Epithelial cell of esophagus (primary cell): ENCODE data around the gene AGBL1.

Experiments used
- DNase-seq: peaks from one replicate; pipeline ENCODE4 v3.0.0; 2010; ENCODE audit warnings: low read depth
- H3K4me3 ChIP-seq: 2 replicates; pipeline ENCODE4 v1.5.1; 2011; ENCODE audit warnings: mild to moderate bottlenecking, low read length, control low read depth
- TF ChIP-seq, protein P1 (sequence below): IDR thresholded peaks from 2 replicates; pipeline ENCODE4 v1.5.1; 2011; ENCODE audit warnings: low read depth, mild to moderate bottlenecking, low read length, control low read depth, inconsistent platforms; ENCODE audit not compliant: insufficient read depth; ENCODE audit errors: missing control alignments

The AGBL1 gene

DNA sequence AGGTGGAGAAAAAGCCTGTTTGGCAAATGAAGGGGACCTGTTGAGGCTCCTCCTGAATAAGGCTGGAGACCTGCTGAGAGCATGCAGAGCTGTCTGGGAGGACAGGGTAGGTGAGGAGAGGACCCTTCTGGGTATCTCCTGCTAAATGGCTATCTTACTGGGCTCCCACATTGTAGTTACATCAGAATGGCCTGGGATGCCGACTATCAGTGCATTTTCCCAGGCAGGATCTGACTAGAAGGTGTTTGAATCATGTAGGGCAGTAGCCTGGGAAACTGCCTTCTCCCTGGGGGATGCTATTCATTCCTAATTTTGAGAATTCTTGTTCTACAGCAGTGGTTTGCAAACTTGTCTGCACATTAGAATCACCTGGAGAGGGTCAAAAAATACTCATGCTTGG is 631 bp downstream of the AGBL1 start:
- no peak for DNase-seq
- H3K4me3 ChIP-seq: no peak overlapping the region
- TF ChIP-seq, protein P1, sequence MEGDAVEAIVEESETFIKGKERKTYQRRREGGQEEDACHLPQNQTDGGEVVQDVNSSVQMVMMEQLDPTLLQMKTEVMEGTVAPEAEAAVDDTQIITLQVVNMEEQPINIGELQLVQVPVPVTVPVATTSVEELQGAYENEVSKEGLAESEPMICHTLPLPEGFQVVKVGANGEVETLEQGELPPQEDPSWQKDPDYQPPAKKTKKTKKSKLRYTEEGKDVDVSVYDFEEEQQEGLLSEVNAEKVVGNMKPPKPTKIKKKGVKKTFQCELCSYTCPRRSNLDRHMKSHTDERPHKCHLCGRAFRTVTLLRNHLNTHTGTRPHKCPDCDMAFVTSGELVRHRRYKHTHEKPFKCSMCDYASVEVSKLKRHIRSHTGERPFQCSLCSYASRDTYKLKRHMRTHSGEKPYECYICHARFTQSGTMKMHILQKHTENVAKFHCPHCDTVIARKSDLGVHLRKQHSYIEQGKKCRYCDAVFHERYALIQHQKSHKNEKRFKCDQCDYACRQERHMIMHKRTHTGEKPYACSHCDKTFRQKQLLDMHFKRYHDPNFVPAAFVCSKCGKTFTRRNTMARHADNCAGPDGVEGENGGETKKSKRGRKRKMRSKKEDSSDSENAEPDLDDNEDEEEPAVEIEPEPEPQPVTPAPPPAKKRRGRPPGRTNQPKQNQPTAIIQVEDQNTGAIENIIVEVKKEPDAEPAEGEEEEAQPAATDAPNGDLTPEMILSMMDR: no peak

DNA sequence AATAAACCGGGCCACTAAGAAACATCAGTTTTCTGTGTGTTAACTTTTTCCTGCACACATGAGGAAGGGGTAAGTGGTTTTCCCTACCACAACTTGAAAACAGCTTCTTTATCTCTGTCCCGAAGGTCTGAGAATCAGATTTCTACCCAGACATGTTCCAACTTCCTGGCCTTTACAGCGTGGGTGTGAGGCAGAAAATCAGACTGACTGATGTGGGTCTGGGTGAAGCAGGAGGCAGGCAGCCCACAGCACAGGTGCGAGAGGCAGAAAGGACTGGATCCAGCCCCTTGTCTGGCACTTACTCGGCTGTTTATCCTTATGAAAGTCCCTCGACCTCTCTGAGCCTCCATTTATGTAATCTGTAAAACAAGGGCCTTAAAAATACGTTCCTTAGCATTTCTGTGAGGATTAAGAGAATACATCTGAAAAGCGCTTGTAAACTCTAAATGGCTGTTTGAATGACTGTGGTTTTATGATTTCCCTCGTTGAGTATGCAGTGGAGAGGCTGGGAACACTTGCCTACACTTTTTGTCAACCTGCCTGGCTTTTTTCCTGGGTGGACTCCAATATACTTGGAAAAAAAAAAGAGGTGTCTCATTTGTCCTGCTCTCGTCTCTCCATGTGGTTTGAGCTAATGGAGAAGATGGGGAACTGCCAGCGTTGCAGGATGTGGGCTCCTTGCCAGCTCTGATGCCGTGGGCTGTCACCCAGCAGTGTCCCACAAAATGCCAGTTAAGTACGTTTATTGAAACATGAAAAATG is 3.1 kb downstream of the AGBL1 start:
- TF ChIP-seq, protein P1: no peak
- H3K4me3 ChIP-seq: no peak overlapping the region
- no peak for DNase-seq

DNA sequence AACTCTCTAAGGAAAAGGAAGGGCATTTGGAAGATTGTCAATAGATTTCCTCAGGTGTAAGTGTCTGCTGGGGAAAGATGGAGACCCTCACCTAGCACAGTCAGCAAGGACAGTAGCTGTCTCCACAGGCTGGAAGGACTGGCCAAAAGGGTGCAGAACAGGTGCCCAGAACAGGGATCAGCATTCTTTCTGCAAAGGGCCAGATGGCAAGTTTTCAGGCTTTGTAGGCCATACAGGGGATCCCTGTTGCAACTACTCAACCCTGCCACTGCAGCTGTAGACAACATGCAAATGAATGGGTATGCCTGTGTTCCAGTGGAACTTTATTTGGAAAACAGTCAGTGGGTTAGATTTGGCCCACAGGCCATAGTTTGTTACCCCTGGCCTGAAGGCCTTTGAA is 8.1 kb downstream of the AGBL1 start:
- no peak for DNase-seq
- TF ChIP-seq, protein P1: no peak
- no peak overlapping the region for H3K4me3 ChIP-seq

DNA sequence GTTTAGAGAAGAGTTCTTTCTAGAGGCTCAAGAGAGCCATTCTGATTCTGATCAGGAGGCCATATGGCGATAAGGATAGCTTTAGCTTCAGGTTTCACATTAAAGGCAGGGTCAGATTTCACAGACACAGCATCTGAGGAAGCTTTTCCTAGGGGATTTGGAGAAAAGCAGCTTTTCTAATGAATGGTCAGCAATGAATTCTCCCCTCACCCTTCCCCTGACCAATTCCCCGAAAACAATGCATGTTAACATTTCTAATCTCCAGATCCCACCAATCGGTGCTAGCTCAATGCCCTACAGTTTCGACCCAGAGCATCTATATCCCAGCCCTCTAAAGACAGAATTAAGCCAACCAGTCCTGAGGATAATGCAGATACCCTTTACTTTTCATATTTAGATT is 9.8 kb downstream of the AGBL1 start:
- TF ChIP-seq, protein P1: no peak
- H3K4me3 ChIP-seq: no peak overlapping the region
- no peak for DNase-seq

DNA sequence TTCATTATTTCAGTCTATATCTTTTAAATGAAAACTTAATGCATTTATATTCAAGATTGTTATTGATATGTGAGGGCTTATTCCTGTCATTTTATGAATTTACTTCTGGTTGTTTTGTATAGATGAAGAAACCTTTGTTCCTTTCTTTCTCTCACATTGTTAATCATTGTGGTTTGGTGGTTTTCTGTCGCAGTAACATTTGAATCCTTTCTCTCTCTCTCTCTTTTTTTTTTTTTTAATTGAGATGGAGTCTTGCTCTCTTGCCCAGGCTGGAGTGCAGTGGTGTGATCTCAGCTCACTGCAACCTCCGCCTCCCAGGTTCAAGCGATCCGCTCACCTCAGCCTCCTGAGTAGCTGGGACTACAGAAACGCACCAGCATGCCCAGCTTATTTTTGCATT is 22.1 kb downstream of the AGBL1 start:
- H3K4me3 ChIP-seq: no peak overlapping the region
- DNase-seq: no peak
- TF ChIP-seq, protein P1: no peak

DNA sequence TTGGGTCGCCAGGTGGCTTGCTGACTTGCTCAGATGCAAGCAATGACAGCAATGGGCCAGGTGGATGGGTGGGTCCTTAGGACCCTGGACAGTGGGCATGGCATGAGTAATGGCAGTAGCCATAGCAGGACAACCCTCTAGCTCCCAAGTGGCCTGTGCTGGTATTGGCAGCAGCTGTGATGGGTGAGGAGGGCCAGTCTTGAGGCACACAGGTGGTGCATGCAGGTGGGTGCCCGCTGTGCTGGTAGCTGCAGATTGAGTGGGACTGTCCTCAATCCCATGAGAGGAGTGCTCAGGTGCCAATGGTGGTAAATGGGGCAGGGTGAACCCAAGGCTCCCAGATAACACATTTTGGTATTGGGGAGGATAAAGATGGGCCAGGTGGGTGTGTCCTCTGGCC is 24.2 kb downstream of the AGBL1 start:
- H3K4me3 ChIP-seq: no peak overlapping the region
- DNase-seq: no peak
- TF ChIP-seq, protein P1: no peak

DNA sequence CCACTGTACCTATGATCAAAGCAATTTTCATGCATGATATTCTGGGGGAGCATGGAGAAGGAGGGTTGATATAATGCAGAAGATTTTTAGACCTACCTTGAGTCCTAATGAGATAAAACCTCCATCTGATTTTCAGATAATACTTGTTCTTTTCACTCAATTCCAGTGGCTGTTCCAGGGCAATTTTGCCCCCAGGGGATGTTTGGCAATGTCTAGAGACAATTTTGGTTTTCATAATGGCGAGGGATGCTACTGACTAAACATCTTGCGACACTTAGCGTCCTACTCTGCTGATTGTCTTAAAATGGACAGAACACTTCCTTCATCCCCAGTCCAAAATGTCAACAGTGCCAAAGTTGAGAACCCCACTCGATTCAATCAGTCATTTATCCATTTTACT is 26.6 kb downstream of the AGBL1 start:
- DNase-seq: no peak
- TF ChIP-seq, protein P1: no peak
- H3K4me3 ChIP-seq: no peak overlapping the region
